GM21529 (cell line): ENCODE data around the gene SVEP1.
"Not testable (repeated sequence)": the region's sequence is repeated elsewhere in the genome, so short reads cannot be mapped to it uniquely, and the experiment has no call there.

Source experiments
- ATAC-seq: cut with Tn5 transposase; IDR thresholded peaks from one replicate; pipeline ENCODE4 v1.9.1; 2021; ENCODE audit not compliant: unreplicated experiment

The SVEP1 gene

DNA sequence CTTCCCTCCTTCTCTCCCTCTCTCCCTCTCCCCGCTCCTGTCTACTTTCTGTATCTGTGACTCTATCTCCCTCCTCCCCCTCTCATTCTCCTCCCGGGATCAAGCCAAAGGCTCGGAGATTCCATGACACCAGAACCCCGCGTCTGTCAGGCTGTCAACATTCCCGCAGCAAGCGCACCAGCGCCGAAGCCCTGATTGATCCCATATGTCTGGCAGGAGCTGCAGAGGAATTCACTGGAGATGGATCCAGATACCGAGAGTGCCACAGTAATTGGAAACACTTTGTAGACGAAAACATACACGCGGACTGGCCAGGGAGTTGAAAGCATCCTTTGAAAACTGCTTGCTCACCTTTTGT is 300 bp upstream of the SVEP1 start:
- no peak for ATAC-seq

DNA sequence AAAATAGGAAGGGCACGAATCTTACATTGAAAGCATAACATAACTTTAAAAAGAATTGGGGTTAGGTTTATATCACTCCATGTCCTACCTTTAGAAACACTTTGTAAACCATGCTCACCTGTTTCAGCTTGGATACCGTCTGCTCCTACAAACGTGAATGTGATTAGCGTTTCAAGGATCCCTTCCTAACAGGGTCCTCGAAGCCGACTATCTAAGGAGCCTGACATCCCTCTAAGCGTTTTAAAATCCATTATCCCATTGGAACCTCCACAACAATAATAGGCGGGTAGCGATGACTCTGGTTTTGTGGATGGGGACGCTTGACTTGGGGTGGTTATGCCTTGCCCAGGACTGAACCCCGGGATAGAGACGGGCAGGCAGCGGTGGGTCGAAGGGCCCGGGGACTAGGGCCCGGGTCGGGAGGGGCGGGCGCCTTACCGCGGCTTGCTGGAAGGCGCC is 937 bp downstream of the SVEP1 start:
- no peak for ATAC-seq

DNA sequence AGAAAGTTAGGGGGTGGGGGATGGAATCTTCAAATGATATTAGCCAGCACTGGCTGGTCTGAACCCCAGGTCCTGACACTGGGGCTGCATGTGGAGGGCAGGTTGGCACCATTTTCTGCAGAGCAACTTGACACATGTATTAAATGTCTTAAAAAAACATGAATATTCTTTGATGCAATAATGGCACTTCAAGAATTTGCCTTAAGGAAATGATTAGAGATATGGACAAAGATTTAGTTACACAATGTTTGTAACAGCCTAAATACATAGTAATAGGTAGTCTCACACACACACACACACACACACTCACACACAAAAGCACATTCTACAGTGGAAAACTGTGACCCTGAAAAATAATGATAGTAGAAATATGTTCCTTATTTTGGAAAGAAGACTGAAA is 3.6 kb downstream of the SVEP1 start:
- ATAC-seq, result no peak

DNA sequence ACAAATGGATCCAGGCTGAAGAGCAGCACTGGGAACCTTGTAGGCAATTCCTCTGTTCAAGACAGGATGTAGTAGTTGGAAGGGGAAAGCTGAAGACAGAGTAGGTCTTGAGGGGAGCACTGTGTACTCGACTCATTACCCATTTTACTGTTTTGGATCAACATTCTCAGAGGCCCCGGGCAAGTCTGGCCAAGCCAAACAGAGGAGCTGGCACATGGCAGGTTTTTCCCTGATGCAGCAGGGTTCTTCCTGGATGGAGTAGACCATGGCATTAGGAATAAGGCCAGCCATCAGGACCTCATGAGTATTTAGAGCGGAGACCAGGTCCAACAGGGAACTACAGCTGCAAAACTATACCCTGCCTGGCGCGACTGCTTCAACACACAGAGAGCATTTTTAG is 4.4 kb downstream of the SVEP1 start:
- no peak for ATAC-seq

DNA sequence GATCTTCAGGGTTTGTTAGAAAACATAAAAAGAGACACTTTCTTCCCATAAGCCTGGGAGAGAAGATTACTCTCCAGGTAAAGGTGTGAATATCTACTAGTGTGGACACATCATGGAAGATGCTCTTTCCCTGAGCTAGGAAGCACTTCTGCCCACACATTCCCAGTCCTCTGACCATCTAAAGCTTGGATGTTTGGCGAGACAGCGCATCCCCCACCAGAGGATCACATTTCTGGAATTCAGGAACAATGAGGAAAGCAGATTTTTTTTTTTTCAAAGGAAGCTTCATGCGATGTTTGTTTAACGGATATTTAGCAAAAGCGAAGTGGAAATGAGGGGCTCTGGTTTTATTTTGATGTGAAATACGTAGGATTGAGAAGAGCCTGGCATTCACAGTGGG is 6.2 kb downstream of the SVEP1 start:
- no peak for ATAC-seq

DNA sequence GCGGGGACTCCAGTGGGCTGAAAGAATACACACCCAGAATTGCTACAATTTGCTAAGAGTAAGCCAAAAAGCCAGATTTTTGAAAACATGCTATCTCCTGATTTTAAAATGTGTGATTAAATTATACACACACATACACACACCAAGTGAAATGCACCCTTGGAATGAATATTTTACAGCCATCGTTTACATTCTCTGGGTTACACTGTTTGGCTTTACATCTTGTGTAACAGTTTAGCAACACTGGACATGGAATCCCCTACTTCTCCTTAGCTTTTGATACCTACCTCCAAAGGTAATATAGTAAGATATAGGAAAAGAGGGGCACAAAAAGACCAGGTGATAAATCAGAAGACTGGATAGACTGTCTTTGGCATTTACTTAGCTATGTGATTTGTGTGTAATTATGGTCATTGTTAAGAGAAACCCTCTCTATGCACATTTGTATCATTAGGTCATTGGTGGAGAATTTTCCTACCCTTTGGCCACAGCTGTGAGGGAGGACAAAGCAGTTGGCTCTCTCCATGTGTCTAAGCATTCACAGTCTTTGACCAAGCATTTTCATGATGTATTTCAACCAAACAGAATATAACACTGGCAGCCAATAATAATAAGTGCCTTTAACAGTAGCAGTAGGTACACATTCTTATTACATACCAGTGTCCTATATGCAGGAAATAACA is 7.6 kb downstream of the SVEP1 start:
- ATAC-seq, result no peak

DNA sequence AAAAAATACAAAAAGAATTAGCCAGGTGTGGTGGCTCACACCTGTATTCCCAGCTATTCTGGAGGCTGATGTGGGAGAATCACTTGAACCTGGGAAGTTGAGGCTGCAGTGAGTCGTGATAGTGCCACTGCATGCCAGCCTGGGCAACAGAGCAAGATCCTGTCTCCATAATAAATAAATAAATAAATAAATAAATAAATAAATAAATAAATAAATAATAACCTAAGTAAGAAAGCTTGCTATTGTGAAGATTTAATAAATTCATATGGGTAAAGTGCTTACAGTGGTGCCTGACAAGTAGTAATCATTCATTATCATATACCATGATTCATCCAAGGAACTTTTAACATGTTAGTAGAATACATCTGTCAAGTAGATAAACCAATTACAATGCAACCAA is 13.4 kb downstream of the SVEP1 start:
- no peak for ATAC-seq

DNA sequence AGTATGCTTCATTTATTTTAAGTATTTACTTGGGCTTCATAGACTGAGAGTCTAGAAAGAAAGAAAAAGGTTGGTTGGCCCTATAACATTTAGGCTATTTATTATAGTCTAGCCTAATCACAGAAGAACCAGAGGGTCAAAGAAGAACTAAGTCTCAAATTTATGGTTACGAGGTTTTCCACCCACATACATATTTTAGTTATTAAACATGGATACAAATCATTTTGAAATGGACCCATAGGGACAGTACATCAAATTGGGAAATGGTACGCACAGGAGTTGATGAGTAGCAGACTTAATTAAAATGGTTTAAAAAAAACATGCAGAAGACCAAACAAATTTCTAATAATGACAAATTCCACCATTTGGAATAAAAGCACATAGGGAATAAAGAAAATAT is 17.7 kb downstream of the SVEP1 start:
- no peak for ATAC-seq

DNA sequence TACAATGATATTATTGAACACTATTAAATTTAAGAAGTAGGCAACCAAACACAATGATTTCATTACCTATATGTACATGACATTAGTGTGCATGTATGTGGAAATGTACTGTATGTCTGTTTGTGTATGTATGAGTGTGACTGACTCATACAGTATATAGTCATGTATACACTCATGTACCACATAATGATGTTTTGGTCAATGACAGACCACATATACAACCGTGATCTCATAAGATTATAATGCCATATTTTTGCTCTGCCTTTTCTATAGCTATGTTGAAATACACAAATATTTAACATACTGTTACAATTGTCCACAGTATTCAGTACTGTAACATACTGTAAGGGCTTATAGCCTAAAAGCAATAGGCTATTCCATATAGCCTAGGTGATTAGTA is 19.7 kb downstream of the SVEP1 start:
- no peak for ATAC-seq

DNA sequence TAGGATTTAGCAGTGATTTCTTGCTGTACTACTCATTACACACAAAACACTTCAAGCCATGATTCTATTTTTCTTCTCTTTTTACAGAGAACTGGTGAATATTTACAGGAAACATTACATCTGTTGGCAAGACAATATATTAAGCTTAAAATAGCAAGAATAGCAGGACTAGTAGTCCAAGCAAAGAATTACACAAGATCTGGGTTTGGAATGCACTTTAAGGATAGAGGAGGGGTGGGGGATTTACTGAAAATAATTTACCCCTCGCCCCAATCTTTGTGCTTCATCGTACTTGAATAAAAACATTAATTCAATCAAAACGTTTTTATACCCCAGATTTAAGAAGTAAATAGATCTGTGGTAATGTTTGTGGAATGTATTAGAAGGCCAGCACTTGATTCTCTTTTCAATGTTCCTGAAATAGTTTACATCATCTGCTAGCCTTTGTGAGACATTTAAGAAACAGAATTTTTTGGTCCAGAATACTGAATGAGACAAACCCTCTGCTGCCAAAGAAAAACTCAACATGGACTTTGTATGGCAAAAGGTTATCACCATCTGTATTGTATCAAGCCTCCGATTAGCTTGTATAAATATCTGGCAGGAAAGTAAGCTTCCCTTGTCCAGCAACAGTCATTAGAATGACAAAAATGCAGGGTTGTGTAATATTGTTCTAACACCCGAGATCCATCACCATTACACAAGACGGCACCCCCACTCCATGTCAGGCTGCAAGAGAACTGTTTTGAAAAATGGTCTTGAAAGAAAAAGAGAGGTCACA is 23.8 kb downstream of the SVEP1 start:
- ATAC-seq, result no peak

DNA sequence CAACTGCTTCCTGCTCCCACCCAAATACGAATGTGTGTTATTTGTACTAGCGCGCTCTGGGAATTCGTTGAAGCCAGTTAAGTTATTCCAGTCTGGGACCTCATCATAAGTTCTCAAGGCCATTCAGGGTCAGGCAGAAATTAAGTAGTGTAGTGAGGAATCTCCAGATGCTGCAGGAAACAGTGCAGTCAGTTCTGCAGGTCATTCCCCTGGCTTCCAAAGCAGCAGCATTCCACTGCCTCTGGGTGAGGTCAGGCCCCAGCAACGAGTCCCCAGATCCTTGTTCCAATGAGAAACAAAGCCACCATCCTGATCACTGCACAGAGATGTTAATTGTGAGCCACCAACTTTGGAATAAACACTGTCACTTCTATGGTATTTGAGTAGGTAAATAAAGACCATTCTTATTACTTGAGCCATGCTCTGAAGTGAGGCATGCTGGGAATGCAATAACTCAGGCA is 33.1 kb downstream of the SVEP1 start:
- ATAC-seq, result no peak

DNA sequence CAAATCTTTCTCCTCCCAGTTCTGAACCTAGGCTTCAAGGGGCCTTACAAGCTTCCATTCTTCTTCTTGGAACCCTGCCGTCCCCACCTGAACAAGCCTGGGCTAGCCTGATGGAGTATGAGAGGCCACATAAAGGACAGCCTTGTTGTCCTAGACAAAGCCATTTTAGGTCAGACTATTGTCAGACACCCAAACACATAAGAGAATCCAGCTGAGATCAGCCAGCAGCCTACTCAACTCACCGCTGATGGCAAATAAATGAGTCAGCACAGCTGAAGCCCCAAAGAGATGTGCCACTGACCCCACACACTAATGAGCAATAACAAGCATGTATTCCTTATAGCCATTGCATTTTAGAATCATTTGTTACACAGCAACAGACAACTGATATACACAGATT is 33.8 kb downstream of the SVEP1 start:
- ATAC-seq, result no peak

DNA sequence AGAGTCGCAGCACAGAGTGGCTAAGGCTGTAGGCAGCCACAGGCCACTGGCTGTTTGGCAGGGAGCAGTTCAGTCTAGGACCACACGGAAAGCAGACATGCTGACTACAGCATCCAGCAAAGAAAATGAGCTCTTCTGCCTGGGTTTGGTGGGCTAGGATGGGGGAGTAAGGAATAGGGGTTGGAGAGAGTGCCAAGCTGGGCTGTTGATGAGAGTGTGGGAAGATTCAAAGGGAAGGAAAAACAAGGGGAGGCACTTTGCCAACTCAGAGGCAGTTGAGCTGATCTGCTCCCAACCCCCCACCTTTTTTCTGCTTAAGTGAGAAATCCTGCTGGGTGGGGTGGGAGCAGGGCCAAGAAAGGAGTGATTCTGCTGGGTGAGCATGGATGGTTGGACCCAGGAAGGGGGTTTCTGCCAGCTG is 35.9 kb downstream of the SVEP1 start:
- ATAC-seq, result no peak

DNA sequence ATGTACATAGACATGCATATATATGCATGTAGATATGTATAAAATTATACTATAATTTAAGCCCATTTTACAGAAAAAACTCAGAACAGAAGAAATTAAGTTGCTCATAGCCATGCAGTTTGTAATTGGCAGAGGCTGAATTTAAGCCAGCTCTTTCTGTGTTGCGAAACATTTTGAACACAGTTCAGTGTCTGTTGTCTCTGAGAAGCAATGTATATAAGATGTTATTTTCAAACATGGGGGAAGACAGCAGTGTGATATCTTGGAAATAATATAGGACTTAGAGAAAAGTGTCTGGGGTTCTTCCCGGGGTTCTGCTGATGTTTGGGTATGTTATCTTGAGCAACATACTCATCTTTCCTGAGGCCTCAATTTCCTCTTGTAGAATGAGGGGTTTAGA is 37.6 kb downstream of the SVEP1 start:
- no peak for ATAC-seq

DNA sequence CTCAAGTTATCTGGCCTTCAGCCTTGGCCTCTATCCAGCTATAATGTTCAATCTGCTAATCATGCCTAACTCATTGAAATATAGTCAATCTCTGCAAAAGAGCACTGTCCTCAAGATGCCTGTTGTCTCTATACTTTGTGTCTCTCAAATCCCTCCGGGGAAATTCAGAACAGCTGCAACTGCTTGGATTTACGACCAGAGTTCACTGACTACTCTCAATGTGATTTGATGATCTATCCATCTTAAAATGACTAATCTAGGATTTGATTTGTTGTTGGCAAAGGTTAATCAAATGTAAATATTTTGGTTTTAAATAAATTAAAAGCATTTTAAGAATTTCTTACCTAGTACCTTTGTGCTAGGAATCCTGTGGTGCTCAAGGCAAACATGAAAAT is 40.9 kb downstream of the SVEP1 start:
- no peak for ATAC-seq

DNA sequence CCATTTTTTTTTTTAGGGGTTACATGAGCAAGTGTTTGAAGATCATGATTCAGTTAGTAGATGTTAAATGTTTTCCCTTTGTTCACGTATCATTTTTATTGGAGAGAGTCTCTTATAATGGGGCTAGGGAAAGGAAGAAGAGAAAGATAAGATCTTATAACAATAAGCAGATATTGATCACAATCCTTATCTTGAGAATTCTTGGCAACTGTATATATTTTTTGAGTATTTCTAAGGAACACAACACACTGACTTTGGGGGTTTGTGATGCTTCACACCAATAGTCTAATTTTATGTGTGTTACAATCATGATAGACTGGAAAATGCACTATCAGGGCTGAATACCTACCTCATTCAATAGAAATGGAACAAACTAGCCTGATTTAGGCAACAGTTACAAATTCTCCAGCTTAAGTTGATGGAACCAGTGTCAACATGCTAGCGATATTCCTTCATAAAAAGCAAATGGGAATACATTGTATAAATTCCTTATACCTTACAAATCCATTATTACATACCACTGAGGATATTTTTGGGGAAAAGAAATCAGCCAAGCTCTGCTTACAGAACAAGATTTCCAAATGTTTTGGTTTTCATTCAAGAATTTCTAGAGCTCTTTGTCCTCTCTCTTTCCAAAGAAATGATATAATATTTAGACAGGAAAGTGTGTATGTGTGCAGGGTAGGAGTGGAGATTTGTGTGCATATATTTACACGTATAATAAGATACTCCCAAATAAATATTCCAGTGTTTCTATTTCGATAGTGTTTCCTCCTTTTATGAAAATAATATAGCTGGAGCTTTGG is 41.5 kb downstream of the SVEP1 start:
- no peak for ATAC-seq

DNA sequence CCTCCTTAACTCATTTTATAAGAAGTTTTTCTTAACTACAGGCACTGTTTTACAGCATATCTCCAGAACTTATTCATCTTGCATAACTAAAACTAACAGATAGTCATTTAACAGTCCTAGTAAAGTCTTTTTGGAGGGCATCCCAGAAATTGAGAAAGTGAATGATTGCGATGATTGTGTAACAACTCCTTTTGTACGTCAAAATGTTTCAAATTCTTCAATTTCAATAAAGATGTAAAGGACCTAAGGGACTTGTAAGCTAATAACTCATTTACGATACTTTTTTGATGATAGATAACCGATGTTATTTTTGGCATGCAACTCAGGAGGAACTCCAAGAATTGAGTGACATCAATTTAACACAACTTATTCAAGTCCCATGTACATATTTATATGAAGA is 42.7 kb downstream of the SVEP1 start:
- ATAC-seq, result no peak

DNA sequence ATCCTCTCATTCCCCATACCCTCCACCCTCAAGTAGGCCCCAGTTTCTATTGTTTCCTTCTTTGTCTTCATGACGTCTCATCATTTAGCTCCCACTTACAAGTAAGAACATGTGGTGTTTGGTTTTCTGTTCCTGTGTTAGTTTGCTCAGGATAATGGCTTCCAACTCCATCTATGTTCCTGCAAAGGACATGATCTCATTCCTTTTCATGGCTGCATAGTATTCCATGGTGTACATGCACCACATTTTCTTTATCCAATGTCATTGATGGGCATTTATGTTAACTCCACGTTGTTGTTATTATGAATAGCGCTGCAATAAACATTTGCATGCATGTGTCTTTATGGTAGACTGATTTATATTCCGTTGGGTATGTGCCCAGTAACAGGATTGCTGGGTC is 45.4 kb downstream of the SVEP1 start:
- ATAC-seq, result not testable (repeated sequence)

DNA sequence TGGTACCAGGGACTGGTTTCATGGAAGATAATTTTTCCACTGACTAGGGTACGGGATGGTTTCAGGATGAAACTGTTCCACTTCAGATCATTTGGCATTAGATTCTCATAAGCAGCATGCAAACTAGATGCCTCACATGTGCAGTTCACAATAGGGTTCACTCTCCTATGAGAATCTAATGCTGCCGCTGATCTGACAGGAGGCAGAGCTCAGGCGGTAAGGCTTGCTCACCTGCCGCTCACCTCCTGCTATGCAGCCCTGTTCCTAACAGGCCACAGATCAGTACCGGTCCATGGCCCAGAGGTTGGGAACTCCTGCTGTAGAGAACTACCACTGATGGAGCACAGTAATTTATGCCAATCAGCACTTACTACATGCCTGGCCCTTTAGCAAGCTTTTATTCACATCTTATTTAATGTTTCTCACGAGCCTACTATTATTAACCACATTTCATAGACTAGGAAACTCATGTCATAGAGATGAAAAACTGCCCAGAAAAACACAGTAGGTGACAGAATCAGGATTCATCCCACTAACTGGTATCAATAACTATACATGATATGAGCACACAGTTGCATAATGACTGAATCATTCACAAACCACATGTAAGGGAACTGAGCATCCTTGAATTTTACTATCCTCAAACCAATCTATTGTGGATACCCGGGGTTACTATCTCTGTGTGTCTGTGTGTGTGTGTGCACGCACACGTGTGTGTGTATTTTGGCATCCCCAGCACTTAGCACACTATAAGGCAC is 46.5 kb downstream of the SVEP1 start:
- ATAC-seq, result no peak

DNA sequence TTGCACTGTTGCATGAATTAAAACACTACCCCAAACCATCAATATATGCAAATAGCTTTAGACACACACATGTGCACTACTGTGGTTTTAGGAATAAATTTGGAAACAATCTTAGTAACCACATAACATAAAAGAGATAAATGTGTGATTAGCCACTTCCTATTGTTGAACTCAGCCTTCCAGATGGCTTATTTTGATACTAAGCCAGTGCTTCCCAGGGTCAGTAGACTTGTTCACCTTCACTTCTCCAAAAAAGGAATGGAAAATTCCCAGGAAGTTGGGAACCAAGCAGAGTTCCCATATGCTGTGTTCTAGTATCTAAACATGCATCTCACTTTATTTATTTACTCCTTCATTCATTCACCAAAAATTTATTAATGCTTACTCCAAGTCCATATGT is 47.8 kb downstream of the SVEP1 start:
- no peak for ATAC-seq

DNA sequence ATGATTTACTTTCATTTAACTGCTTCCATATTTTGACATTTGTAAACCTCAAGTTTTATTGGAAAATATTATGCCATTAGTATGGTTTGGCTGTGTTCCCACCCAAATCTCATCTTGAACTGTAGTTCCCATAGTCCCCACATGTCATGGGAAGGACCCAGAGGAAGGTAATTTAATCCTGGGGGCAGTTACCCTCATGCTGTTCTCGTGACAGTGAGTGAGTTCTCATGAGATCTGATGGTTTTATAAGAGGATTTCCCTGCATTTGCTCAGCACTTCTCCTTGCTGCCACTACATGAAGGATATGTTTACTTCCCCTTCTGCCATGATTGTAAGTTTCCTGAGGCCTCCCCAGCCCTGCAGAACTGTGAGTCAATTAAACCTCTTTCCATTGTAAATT is 48.3 kb downstream of the SVEP1 start:
- ATAC-seq, result not testable (repeated sequence)
